Neutrophil (primary cell): ENCODE data around the gene CHL1.

ENCODE experiments used
- H3K27ac ChIP-seq: fragments of 200-600 bp; sonication (generic); 2 replicates; pipeline ENCODE4 v1.5.1; 2016; ENCODE audit warnings: mild to moderate bottlenecking, moderate library complexity
- H3K27me3 ChIP-seq: fragments of 200-600 bp; sonication (generic); 2 replicates; pipeline ENCODE4 v1.6.0; 2016; ENCODE audit warnings: mild to moderate bottlenecking
- H3K36me3 ChIP-seq: fragments of 200-600 bp; sonication (generic); 2 replicates; pipeline ENCODE4 v1.5.1; 2017
- H3K4me1 ChIP-seq, 2 experiments: fragments of 200-600 bp in 1 of 2; sonication (generic) in 1 of 2; 1 replicate in 1 of 2; 2 replicates in 1 of 2; pipeline versions ENCODE4 v1.5.1 to v1.6.1; 2013 to 2016; ENCODE audit warnings: low read depth in 1 of 2, low read length in 1 of 2, mild to moderate bottlenecking in 1 of 2, moderate library complexity in 1 of 2; ENCODE audit not compliant: control insufficient read depth in 1 of 2, insufficient read depth in 1 of 2
- H3K4me3 ChIP-seq, 2 experiments: fragments of 200-600 bp in 1 of 2; sonication (generic) in 1 of 2; 1 replicate in 1 of 2; 2 replicates in 1 of 2; pipeline ENCODE4 v1.5.1; 2013 to 2016; ENCODE audit warnings: low read depth in 1 of 2, low read length in 1 of 2, mild to moderate bottlenecking in 1 of 2, moderate library complexity in 1 of 2
- H3K9me3 ChIP-seq: fragments of 200-600 bp; sonication (generic); 2 replicates; pipeline ENCODE4 v1.5.1; 2016
- CTCF ChIP-seq: fragments of 200-600 bp; sonication (generic); IDR thresholded peaks from 2 replicates; pipeline ENCODE4 v1.5.1; 2016; ENCODE audit warnings: antibody characterized with exemption

The CHL1 gene

GRCh38 chr3:399647-400046 lies 203.1 kb downstream of the CHL1 start:
- TF ChIP-seq CTCF: no peak
- Histone ChIP-seq H3K9me3 (no peaks in the 10 kb centered on the region), H3K36me3 (no peaks in the 10 kb centered on the region), H3K4me3 (no peak overlapping the region), H3K27ac (no peak overlapping the region), H3K27me3 (no peaks in the 10 kb centered on the region), H3K4me1 (no peaks in the 10 kb centered on the region)

GRCh38 chr3:403826-404225 lies 207.3 kb downstream of the CHL1 start:
- H3K4me1 ChIP-seq: no peaks in the 10 kb centered on the region
- H3K4me3 ChIP-seq: no peak overlapping the region
- H3K27ac ChIP-seq: no peak overlapping the region
- no peaks in the 10 kb centered on the region for H3K27me3 ChIP-seq
- H3K9me3 ChIP-seq: no peaks in the 10 kb centered on the region
- no peaks in the 10 kb centered on the region for H3K36me3 ChIP-seq
- TF ChIP-seq CTCF: no peak

- Histone ChIP-seq H3K4me1 (no peaks in the 10 kb centered on the region), H3K36me3 (no peaks in the 10 kb centered on the region), H3K9me3 (no peaks in the 10 kb centered on the region), H3K4me3 (no peak overlapping the region), H3K27me3 (no peaks in the 10 kb centered on the region), H3K27ac (no peak overlapping the region)
- TF ChIP-seq CTCF: no peak
Measured at GRCh38 chr3:409011-409410, 212.4 kb downstream of the CHL1 start.

- Histone ChIP-seq H3K36me3 (no peaks in the 10 kb centered on the region), H3K27me3 (no peaks in the 10 kb centered on the region), H3K4me1 (no peaks in the 10 kb centered on the region), H3K27ac (no peak overlapping the region), H3K9me3 (no peaks in the 10 kb centered on the region), H3K4me3 (no peak overlapping the region)
- TF ChIP-seq CTCF: no peak
Measured at GRCh38 chr3:411226-411625, 214.7 kb downstream of the CHL1 start.

- no peak for TF ChIP-seq CTCF
- Histone ChIP-seq H3K4me1 (no peaks in the 10 kb centered on the region), H3K27me3 (no peaks in the 10 kb centered on the region), H3K9me3 (no peaks in the 10 kb centered on the region), H3K4me3 (no peak overlapping the region), H3K27ac (no peak overlapping the region), H3K36me3 (no peaks in the 10 kb centered on the region)
Measured at GRCh38 chr3:414063-414462, 217.5 kb downstream of the CHL1 start.
